Mesenteric fat pad (tissue), 1 donor: ENCODE measurements around the gene BHMT. TPM values are rescaled to one million over a fixed set of nuclear protein-coding genes. Genes with fewer than 3 reads are reported as not detected.
"Not testable (repeated sequence)": the region's sequence is repeated elsewhere in the genome, so short reads cannot be mapped to it uniquely, and the experiment has no call there.

Experiments
- DNase-seq: peaks from one replicate; pipeline ENCODE4 v3.0.0-alpha.2; 2020; ENCODE audit warnings: low spot score
- total RNA-seq: library from RNA; stranded (reverse); fragmentation: NEBNext Ultra II Directional; extraction: Animal tissue kit (Norgen Biotek cat#: 25700); gene quantifications from one replicate; pipeline ENCODE4 v1.2.1, GENCODE V29; 2021
- donor health status: DM: yes; HTN: yes; CAD: no.

Gene BHMT
- total RNA-seq, 1 donor from 2014 or later: 1.9 TPM

DNA sequence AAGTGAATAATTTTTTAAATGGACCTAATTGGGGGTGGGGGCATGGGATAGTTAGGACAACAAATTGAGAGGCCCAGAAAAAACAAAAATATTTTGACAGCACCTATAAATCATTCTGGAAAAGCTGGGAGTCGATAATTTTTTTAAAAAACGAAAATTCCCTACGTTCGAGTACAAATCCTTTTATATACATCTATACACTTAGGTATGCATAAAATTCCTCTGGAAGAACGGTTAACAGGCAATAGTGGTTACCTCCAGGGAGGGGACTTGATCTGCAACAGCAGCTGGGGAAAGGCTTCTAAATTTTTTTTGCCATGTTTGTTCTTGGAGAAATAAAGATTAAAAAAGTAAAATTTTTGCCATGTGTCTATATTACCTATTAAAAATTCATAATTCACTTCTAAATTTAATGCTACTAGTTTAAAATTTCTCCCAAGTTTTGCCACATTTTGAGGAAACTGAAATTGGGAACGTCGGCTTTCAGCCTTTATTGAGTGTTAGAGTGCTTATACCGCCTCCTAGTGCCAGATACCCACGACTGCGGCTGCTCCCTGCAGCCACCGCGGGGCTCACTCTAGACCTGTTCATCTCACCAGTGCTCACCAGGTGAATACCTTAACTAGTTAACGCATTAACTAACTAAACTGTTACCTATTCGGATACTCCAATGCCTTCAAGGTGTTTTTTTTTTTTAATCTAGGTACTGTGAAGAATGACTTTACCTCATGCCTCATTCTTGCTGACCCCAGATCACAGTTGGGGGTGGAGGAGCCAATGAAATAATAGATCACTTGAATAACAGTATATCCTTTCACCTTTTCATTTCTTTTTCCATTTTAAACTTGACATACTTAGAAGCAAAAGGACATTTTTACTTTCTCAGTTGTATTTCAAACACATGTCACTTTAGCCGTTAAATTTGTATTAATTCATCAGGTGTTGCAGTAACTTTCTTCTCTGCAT is 1.8 kb upstream of the BHMT start:
- DNase-seq: no peak

DNA sequence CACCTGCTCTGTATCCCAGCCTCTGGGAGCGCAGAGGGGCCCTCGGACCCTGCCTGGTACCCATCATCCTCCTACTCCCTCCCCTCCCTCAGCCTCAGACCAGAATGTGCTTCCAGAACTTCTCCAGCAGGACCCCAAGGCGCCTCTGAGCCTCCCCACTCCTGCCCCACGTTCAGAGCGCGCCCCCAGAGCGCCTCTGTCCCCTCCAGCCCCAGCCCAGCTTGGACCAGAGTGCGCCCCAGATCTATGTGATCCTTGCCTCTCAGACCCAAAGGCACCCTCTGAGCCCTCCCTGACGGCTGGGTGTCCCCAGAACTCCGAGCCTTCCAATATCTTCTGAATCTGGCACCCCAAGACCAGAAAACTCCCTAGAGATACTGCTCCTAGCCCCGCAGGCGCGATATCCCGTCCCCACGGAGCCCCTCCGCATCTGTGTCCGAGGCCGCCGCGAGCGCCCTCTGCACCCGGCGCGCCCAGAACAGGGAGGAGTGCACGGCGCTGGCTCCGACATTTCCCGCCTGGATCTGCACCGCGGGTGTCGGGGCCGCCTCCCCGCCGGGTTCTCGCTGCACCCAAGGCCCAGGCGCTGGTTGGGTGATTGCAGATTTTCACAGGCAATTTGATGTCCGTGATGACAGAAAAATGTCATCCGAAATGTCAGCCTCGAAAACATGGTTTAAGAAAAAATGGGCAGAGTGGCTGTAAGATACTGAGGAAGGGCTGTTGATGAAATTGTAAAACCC is 522 bp downstream of the BHMT start:
- no peak for DNase-seq

DNA sequence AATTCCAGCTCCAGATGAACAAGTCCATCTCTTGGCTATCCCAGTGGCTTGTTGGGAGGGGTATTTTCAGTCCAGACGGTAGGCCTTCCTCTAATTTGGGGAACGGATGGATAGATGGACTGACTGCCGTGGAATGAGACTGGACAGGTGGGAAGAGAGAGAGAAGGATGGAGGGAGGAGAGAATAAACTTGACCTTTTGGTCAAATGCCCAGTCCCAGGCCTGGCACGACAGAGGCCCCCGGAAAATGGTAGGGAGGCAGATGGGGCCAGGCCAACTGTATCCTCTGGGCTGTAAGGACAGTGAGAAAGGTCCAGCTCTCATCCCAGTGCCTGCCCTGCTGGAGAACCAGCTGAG is 1.1 kb downstream of the BHMT start:
- no peak for DNase-seq

DNA sequence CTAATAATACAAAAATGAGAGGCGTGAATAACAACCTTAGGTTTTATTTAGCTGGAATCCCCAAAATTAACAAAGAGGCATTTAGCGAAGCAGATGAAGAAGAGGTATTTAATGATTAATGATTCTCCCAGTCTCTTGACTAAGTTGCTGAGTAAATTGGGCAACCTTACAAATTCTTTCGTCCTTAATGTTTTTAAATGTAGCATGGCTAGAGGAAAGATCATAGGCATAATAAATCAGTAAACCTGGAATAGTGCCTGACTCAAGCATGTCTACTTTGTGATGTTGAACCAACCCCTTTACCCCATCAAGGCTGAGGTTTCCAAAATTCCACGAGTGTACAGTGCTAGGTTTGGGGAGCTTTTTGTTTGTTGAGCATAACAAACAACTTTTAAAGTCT is 7.9 kb downstream of the BHMT start:
- no peak for DNase-seq

DNA sequence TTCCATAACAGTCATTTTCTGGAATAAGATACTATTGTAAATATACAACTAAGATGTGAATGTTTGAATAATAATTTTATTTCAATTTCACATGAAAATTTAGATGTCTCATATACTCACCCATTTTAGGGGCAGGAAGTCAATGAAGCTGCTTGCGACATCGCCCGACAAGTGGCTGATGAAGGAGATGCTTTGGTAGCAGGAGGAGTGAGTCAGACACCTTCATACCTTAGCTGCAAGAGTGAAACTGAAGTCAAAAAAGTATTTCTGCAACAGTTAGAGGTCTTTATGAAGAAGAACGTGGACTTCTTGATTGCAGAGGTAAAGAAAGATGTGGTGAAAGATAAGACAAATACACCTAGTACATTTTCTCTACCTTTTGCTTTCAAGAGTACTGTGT is 8.6 kb downstream of the BHMT start:
- no peak for DNase-seq

DNA sequence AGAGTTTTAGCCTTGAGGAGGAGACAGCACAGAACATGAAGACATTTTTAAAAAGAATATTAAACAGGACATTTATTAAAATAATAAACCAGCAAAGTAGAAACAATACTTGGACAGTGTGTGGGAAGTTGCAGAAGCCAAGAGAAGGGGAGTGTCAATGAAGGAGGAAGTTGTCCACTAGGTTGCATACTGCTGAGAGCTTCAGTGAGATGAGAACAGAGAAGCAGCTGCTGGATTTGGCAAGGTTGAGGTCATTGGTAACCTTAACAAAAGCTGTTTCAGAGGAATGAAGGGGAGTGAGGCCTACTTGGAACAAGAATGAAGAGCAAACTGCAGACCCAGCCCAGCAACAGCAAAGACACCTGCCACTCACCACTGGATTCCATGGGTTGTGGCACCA is 11.4 kb downstream of the BHMT start:
- no peak for DNase-seq

DNA sequence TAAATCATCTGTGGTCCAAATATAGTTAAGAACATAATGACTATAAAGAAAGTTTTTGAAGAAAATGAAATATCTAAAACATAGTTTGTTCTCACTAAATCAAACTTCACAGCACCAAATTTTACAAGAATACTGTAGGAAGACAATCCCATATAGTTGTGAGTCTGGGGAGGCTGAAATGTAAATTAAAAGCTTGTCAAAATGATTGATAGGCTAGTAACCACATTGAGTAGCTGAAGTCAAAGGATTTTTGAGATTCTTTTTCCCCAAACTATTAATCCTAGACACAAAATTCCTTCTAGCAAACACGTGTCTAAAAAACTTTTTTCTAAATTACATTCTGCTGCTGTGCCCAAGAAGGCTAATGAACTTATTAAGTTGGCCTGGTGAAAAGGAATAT is 13.0 kb downstream of the BHMT start:
- no peak for DNase-seq

DNA sequence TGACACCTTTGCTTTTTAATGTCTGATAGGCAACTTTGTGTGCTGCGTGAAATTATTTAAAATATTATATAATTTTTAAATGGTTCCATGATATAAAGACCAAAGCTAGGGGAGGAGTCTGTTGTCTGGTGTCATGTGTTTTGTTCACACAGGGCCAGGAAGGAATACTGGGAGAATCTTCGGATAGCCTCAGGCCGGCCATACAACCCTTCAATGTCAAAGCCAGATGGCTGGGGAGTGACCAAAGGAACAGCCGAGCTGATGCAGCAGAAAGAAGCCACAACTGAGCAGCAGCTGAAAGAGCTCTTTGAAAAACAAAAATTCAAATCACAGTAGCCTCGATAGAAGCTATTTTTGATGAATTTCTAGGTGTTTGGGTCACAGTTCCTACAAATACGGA is 19.2 kb downstream of the BHMT start:
- DNase-seq: no peak

DNA sequence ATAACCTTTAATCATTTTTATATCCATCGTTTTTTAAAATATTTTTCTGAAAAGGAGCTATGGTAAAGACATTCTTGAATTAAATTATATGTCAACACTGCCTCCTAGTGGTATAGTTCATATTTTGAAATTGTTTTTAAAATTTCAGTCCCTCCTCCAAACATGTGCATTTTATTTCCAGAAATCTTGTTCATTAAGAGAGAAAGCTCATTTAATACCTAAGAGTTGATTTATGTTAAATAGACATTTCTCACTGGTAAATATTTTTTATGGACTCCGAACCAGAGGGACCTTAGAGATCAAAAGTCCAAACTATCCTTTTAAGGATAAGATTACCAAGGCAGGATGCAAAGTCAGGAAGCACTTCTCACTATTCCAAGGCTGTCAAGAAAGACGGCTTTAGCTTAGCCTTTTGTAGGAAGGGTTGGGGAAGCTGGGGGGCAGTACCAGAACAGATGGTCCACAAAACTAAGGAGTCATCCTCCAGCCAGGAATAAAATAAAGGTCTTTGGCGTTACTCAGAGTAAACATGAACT is 21.6 kb downstream of the BHMT start:
- no peak for DNase-seq

DNA sequence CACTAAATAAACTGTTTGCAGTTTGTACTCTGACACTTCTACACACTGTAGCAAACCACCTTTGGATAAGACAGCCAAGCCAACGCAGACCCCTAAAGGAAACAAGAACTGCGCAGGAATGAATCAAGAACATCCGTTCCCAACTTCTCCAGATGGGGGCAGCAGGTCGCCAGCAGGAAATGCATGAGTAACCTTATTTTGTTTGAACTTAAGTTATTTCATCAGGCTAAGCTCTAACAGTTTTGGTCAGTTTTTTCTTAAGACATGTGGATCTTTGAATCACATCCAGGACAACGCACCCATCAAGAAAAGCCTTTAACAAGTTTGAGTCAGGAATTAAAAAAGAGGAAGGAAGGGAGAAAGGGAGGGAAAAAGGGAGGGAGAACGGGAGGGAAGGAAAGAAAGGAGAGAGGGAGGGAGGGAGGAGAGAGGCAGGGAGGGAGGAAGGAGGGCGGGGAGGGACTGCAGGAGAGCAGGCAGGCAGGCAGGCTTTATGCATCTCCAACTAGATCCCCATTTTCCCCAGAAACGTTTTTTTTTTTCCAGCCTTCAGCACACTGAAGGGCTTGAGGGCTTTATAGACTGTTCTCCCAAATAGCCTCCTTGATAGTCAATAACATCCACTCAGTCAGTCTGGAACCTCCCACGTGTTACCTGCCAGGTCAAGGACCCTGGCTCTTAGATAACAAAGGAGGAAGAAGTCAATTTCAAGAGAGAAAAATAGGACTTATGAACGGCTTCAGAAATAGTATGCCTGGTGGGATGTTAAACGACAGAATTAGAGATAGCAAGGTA is 22.2 kb downstream of the BHMT start:
- no peak for DNase-seq

DNA sequence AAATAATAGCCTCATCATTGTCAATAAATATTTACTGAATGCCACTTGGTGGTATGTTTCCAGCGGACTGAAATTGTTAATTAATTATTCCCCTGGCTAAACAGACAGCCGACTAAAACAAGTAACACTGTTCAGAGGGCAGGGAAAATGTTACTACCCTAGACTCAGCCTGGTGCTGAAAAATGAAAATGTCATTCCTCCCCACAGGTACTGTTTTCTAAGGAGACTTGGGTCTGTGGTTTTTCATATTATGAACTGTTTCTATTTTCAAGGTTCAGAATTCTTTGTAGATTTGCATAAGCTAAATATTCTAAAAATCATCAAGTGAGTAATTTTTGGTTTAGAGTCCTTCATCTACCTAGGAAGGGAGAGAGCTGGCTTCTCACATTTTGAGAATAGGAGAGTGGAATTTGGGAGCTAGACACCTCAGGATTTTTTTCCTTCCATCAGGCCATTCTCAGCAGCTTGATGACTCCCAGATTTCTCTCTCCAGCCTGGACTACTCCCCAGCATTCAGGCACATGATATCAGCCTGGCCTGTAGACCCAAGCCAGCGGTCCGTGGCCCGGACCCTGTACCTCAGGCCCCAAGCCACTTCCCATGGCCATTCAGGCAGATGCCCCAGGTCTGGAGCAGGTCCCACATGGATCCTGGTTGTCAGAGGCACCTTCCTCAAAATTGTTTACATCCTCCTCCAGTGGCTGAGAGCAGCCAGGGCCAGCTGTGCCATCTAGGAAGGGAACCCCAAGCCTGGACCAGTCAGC is 24.4 kb downstream of the BHMT start:
- no peak for DNase-seq

DNA sequence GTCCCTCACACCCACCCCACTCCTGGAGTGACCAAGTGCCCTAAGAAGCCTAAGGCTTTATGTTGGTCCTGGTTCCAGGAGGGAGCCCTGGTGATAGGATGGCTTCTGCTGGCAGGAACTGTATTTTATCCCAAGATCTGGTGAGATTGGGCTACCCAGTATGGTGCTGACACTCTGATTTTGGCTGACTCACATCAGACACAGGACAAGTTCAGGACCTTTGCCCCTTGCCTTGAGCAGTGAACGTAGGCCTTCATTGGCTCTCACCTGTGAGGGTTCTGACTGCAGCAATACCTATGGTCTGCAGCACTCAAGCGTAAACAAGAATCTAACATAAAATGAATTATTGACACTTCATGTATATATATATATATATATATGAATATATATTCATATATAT is 25.0 kb downstream of the BHMT start:
- DNase-seq: no peak

DNA sequence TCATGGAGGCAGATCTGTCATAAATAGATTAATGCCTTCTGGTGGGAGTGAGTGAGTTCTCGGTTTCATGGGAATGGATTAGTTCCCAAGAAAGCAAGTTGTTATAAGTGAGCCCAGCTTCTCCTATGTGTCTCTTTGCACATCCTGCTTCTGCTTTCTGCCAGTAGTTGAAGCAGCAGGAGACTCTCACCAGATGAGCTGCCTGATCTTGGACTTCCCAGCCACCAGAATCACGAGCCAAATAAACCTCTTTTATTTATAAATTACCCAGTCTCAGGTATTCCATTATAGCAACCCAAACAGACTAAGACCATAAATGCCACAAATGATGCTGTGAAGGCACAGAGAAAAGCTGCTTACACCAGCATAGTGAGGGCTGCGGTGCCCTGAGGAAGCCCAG is 28.9 kb downstream of the BHMT start:
- DNase-seq: no peak

DNA sequence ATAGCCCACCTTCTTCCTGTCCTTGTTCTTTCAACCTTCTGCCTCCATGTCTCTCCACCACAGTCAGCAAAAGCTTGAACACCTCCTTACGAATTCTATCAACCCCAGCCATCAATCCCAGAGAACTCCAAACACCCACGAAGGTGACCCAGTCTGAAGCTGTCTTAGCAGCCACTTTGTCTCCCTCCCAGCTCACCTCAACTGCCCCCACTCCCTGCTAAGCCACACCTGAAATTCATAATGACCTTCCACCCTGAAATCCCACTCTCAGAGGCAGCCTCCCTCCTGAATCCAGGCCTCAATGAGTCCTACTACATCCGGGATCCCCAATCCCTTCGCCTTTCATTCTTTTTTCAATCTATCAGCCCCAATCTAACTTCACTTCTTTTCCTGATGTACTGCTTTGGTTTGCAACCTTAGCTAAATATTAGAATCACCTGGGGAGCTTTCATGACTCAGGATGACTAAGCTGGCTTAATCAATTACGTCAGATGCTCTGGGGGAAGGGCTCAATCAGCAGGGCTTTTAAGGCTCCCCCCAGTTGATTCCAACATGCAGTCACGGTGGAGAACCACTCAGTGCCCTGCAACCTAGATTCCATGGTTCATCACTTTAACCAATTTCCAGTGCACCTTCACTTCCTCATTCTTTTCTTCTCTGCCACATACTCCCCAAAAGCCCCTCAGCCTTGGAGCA is 32.2 kb downstream of the BHMT start:
- DNase-seq: no peak

DNA sequence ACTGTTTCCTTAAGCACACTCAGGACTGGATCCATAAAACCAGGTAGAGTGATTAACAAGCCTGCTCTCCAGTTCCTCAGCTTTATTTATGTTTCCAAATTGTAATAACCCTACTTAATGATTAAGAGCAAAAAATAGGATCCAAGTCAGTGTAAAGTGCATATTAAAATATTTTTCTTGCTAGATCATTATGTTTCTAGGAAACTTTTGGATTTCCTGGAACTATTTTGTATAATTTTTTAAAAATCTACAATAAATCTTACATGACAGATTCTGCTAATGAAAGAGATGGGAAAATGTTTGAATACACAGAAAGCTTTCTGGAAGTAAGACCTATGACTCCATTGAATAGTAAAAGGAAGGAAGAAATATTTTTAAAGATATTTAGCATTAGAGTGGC is 35.5 kb downstream of the BHMT start:
- DNase-seq: no peak

DNA sequence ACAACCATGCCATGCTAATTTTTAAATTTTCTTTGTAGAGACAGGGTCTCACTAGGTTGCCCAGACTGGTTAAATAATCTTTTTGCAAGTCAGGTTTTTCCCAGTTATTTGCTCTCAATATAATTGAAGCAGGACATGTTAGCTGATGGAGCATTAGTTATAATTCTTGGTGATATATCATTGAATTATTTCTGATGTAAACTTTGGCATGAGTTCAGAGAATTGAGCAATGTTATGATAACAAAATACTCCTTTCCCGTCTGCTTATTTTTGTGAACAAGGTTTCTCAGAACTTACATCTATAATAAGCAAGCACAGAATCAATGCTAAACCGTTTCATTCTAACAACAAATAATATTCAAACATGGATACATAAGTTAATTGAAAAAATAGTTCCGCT is 37.8 kb downstream of the BHMT start:
- no peak for DNase-seq

DNA sequence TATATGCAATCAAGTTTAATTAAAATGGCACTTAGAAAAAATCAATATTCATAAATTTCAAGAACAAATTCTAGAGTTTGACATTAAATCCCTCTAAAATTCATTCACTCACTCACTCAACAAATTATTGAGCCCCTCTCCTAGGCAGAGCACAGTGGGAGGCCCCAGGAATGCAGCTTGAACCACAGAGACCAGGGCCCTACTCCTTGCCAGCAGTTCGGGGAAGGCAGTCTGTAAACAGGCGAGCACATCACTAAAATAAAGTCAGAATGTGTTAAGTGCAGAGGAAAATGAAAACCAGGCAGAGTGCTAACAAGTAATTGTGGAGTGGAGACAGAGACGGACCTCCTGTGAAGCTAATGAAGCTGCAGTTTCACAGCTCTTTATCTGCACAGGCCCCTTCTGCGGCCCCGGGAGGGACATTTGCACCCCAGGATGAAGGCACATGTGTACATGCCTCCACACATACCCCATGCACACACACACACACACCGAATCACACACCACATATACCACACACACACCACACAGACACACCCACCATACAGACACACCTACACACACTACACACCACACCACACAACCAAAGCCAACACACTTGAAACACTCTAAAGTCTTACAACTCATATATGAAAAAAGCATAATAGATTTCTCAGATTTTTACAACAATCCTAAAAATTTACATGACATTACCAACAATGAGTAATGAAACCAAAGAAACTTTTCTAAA is 40.5 kb downstream of the BHMT start:
- DNase-seq: no peak

DNA sequence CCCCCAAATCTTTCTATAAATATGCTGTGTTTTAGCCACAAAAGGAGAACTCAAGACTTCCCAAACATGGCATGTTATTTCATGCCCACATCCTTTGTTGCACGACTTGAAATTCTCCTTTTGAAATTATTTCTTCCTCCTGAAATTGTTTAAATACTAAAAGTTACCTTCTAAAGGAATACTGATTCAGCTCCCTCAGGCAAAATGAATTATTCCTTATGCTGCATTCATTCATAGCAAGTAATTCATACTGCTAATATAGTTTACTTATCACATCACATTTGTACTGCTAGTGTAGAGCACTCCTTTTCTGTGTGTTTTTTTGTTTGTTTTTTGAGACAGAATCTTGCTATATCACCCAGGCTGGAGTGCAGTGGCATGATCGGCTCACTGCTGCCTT is 45.7 kb downstream of the BHMT start:
- no peak for DNase-seq

DNA sequence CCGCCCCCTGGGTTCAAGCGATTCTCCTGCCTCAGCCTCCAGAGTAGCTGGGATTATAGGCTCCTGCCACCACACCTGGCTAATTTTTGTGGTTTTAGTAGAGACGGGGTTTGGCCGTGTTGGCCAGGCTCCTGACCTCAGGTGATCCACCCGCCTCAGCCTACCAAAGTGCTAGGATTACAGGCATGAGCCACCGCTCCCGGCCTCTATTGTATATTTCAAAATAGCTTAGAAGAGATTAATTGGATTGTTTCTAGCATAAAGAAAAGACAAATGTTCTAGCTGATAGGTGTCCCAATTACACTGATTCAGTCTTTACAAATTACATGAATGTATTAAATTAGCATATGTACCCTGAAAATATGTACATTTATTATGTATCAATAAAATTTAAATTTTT is 50.0 kb downstream of the BHMT start:
- DNase-seq: not testable (repeated sequence)

DNA sequence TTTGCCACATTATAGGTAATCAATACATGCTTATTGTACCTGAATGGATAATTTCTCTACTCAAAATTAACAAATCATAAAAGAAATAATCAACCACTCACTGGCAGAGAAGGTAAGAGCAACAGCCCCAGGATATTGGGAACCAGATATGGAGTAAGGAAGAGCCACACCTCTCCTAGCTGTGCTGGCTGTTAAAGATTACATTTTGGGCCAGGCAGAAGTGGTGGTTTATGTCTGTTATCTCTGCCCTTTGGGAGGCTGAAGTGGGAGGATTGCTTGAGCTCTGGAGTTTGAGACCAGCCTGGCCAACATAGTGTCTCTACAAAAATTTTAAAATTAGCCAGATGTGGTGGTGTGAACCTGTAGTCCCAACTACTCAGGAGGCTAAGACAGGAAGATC is 56.4 kb downstream of the BHMT start:
- no peak for DNase-seq
